Astrocyte of the cerebellum (primary cell): Measurements from ENCODE around the gene CIDEB.

Experiments
- DNase-seq: peaks from one replicate; pipeline ENCODE4 v3.0.0-alpha.2; 2011; ENCODE audit warnings: low read depth
- H3K4me3 ChIP-seq: 2 replicates; pipeline ENCODE4 v1.5.1; 2011; ENCODE audit warnings: mild to moderate bottlenecking, low read depth, low read length, moderate library complexity
- in situ Hi-C: cut with HindIII; loops from 2 replicates; pipeline ENCODE4 v1.10.0; 2017; ENCODE audit warnings: low sequenced_read_pairs
- TF ChIP-seq, protein P1 (sequence below): IDR thresholded peaks from 2 replicates; pipeline ENCODE4 v1.5.1; 2012; ENCODE audit warnings: low read length, low read depth, moderate library complexity, mild to moderate bottlenecking; ENCODE audit errors: missing control alignments

The CIDEB gene

DNA sequence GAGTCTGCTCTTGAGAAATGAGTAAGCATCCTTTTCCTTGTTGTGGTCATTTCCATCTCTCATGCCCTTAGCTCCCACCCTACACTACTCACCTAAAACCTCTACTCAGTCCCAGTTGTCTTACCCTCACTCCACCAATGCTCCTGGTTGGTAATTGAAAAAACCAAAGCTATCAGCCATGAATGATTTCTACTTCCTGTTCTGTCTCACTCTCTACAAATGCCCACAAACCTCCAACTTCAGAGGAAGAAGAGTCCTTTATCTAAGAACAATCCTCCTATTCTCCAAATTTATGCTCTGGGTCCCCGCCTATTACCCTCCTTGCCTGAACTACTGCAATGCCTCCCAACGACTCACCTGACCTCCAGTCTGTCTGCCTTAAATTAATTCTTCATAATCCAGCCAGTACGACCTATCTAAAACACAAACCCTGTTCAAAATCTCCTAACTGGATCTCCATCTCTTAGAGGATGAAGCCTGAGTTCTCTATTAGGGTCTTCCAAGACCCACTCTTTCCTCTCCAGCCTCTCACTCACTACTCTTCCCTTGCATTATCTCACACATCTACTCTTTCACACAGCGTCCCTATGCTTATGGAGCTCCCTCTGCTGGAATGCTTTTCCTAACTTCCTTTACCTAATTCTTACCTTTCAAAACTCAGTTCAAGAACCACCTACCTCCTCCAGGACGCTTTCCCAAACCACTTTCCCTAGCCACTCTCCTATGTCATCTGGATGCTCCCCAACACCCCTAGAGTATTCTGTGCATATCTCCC, 10.4 kb downstream of the CIDEB start:
- no peak overlapping the region for H3K4me3 ChIP-seq
- in situ Hi-C loops, result no loop called here
- TF ChIP-seq, protein P1, sequence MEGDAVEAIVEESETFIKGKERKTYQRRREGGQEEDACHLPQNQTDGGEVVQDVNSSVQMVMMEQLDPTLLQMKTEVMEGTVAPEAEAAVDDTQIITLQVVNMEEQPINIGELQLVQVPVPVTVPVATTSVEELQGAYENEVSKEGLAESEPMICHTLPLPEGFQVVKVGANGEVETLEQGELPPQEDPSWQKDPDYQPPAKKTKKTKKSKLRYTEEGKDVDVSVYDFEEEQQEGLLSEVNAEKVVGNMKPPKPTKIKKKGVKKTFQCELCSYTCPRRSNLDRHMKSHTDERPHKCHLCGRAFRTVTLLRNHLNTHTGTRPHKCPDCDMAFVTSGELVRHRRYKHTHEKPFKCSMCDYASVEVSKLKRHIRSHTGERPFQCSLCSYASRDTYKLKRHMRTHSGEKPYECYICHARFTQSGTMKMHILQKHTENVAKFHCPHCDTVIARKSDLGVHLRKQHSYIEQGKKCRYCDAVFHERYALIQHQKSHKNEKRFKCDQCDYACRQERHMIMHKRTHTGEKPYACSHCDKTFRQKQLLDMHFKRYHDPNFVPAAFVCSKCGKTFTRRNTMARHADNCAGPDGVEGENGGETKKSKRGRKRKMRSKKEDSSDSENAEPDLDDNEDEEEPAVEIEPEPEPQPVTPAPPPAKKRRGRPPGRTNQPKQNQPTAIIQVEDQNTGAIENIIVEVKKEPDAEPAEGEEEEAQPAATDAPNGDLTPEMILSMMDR, result peak; percentile 60
- DNase-seq, result no peak

DNA sequence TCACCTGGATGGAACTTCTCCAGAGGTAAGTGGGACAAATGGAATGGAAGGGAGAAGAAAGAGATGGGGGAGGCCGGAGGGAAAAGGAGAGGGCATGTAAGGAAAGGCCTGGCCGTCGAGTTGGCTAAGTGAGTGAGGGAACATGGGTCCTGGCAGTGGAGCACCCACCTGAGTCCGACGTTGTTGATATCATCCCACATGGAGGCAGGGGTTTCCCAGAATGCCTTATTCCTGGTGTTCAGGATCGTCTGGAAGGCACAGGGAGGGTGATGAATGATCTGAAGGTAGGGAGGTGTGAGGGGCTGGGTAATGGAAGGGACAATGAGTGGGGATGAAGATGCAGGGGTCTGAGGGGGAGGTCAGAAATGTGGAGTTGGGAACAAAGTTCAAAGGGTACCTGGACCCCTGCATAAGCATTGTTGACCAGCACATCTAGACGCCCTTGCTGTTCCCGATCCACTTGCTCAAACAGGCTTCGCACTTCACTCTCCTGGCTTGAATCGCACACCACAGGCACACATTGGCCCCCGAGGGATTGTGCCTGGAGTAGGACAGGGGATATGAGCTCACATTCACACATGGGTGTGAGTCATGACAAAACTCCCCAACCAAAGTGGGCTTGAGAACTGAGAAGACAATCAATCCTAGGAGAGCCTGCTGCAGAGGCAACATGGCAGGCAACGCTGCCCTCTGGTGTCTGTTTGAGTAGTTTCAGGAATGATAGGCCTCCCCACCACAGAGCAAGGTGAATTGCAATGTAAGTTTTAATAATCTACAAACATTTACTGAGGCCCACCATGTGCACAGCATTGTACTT, 11.2 kb downstream of the CIDEB start:
- TF ChIP-seq, protein P1, result peak; percentile 88
- peak; percentile 84 for DNase-seq
- in situ Hi-C loops, result no loop called here
- no peak overlapping the region for H3K4me3 ChIP-seq

DNA sequence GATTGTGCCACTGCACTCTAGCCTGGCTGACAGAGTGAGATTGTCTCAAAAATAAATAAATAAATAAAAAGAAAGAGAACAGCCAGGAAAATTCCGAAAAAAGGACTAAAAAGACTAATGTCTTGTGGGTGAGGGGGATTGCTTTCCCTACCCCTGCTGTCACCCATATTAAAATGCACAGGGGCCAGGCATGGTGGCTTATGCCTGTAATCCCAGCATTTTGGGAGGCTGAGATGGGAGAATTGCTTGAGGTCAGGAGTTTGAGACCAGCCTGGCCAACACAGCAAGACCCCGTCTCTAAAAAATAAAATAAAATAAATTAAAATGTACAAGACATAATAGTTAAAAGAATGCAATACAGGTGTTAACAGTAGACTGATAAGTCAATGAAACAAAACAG, 14.3 kb downstream of the CIDEB start:
- DNase-seq, result no peak
- no peak overlapping the region for H3K4me3 ChIP-seq
- in situ Hi-C loops, result no loop called here
- TF ChIP-seq, protein P1, result no peak

DNA sequence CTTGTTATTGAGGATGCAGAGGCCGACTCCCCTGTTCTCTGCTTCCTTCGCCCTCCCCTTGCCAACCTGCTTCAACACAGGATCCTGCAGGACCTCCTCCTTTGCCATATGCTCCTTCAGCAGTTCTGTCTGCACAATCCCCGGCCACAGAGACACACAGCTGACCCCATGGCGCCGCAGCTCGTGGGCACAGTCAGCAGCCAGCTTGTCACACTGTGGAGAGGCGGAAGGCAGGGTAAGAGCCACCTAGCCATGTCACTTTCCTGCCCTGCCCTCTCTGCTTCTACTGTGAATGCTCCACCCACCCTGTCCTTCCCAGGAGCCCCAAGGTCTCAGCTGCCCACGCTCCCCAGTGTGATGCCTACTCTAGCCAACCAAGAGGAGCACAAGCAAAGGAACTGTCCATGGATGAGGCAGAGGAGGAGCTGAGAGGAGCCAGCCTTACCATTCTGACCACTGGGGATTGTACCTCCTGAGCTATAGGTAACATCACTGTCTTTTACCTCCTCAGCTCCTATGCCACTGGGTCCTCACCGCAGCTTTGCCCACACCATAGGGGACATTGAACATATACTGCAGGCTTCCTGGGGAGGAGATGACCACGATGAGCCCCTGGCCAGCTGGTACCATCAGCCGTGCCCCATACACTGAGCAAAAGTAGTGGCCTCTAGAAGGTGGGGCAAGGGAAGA, 15.5 kb downstream of the CIDEB start:
- DNase-seq, result no peak
- TF ChIP-seq, protein P1, result no peak
- in situ Hi-C loops, result no loop called here
- no peak overlapping the region for H3K4me3 ChIP-seq

DNA sequence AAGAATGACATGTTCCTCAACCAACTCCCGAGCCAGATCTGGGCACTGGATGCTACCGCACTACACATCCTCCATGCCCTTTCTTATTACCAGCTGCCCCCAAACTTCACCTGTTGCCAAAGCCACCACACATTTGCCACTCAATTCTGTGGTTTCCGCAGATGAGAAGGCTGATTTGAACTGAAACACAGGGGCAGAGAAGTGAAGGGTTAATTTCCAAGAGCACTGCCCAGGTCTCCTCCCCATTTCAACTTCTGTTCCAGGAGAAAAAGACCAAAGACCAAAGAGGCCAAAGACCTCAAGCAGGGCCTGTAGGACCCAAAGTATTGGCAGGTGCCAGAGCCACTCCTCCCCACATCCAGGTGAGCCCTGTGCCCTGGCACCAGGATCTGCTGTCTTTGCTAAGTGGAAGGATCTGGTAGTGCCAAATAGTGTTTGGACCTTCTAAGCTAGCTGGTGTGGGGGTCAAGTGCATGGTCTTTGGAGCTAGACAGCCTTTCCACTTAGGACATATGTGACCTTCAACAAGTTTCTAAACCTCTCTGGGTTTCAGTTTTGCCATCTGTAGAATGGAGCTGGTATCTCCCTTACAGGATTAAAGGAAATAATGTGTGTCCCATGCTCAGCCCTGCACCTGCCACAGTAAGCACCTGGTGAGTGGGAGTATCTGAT, 16.2 kb downstream of the CIDEB start:
- H3K4me3 ChIP-seq, result no peak overlapping the region
- in situ Hi-C loops, result no loop called here
- TF ChIP-seq, protein P1, result no peak
- no peak for DNase-seq

DNA sequence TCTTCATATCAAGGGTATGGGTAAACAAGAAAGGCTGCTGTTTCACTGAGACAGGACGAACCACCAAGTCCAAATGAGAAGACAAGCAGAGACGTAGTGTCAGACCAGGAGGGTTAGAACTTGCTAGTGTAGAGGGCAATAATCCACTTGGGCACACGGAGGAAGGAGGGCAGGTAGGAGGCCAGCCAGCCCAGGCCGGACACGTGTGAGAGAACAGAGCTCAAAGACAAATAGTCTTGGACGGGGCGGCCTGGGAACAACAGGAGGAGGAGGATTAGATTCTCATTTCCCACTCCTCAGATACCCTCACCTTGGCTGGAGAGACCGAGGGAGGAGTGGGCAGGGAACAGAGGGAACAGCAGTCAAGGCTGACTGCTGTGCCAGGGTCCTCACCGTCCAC, 17.0 kb downstream of the CIDEB start:
- DNase-seq, result no peak
- no peak overlapping the region for H3K4me3 ChIP-seq
- TF ChIP-seq, protein P1, result no peak
- in situ Hi-C loops, result no loop called here
